Karpas-422 (cell line): ENCODE measurements around the gene GAPDH. TPM values are rescaled to one million over a fixed set of nuclear protein-coding genes. Genes with fewer than 3 reads are reported as not detected.

ENCODE experiments used
- DNase-seq: peaks from one replicate; pipeline ENCODE4 v3.0.0-alpha.2; 2015
- H2AFZ ChIP-seq: fragments of 200-600 bp; sonication (generic); 2 replicates; pipeline ENCODE4 v1.6.1; 2014; ENCODE audit warnings: antibody characterized with exemption, low read length, mixed read lengths
- H3K27ac ChIP-seq: fragments of 200-600 bp; sonication (generic); 2 replicates; pipeline ENCODE4 v1.5.1; 2014; ENCODE audit warnings: mild to moderate bottlenecking, low read length, moderate library complexity
- H3K27me3 ChIP-seq: fragments of 200-600 bp; sonication (generic); 2 replicates; pipeline ENCODE4 v1.6.1; 2014; ENCODE audit warnings: low read length, mixed read lengths
- H3K36me3 ChIP-seq: fragments of 200-600 bp; sonication (generic); 2 replicates; pipeline ENCODE4 v1.6.1; 2014; ENCODE audit warnings: low read length, mixed read lengths; ENCODE audit not compliant: insufficient read depth
- H3K4me1 ChIP-seq: fragments of 200-600 bp; sonication (generic); 2 replicates; pipeline ENCODE4 v1.6.1; 2014; ENCODE audit warnings: mild to moderate bottlenecking, low read length, mixed read lengths
- H3K4me2 ChIP-seq: fragments of 200-600 bp; sonication (generic); 2 replicates; pipeline ENCODE4 v1.6.1; 2014; ENCODE audit warnings: low read length, low read depth, mild to moderate bottlenecking; ENCODE audit not compliant: poor library complexity, severe bottlenecking
- H3K4me3 ChIP-seq: fragments of 200-600 bp; sonication (generic); 2 replicates; pipeline ENCODE4 v1.5.1; 2014; ENCODE audit warnings: mild to moderate bottlenecking, antibody characterized with exemption, low read length, mixed read lengths
- H3K79me2 ChIP-seq: fragments of 200-600 bp; sonication (generic); 2 replicates; pipeline ENCODE4 v1.6.1; 2014; ENCODE audit warnings: mild to moderate bottlenecking, low read length, mixed read lengths
- H3K9ac ChIP-seq: fragments of 200-600 bp; sonication (generic); 2 replicates; pipeline ENCODE4 v1.6.0; 2014; ENCODE audit warnings: low read length
- H3K9me2 ChIP-seq: fragments of 200-600 bp; sonication (generic), shearing (Covaris generic); replicated peaks from 2 replicates; pipeline ENCODE4 v1.6.0; 2014; ENCODE audit warnings: mild to moderate bottlenecking, low read length, moderate library complexity; ENCODE audit not compliant: insufficient read depth
- H3K9me3 ChIP-seq: fragments of 300-700, 200-600 bp; sonication (generic); 2 replicates; pipeline ENCODE4 v1.6.1; 2014; ENCODE audit warnings: low read length, mixed read lengths
- H4K20me1 ChIP-seq: fragments of 200-600 bp; sonication (generic); 2 replicates; pipeline ENCODE4 v1.6.1; 2014; ENCODE audit warnings: mild to moderate bottlenecking, antibody characterized with exemption, low read length, low read depth; ENCODE audit not compliant: insufficient read depth
- total RNA-seq: library from RNA; depleted of rRNA; stranded (reverse); fragments of >200 nt; shearing (Covaris generic); gene quantifications from 2 replicates; pipeline ENCODE4 v1.2.3, GENCODE V29; 2014; ENCODE audit warnings: low replicate concordance

Gene GAPDH
- total RNA-seq, 1 experiment from 2014 or later = 13,828 TPM

DNA sequence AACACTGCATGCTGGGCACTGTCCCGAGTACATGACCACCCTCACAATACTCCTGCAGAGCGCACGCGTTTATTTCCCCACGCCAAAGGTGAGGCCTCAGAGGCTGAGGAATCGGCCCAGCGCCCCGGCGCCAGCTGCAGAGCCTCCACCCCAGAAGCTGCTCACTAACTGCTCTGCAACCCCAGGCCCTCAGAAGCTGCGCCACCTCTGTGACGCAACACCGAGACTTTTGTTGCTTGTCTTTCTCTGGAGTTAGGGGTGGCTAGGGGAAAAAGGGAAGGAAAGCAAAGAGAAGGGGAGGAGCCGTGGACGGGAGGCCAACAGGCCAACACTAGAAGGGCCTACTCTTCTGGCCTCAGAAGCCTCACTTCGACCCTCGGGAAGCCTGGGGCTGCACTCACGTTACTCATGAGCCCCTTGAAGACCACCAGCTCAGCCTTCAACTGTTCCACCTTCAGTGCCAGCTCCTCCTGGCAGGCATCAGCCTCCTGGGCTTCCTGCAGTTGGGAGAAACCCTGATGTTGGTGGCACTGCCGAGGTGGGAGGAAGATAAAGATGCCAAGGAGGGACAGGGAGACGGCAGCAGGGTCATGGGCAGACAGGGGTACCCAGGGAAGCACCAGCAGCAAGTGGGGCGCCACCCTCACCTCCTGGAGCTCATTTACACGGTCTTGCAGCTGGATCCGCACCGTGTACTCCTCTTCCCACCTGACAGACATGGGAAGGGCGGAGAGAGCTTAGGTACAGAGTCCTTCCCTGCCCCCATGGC, 16.2 kb downstream of the GAPDH start:
- Histone ChIP-seq H3K27me3 (no peaks in the 10 kb centered on the region), H3K79me2 (peaks cover 50% of the 10 kb centered on the region), H3K4me2 (no peak overlapping the region), H3K9me3 (no peaks in the 10 kb centered on the region), H3K36me3 (peaks cover 23% of the 10 kb centered on the region; the same call in 1 of the 2 replicates), H4K20me1 (peaks cover 16% of the 10 kb centered on the region), H3K9ac (no peak overlapping the region), H3K9me2 (no peaks in the 10 kb centered on the region), H2AFZ (no peak overlapping the region), H3K27ac (no peak overlapping the region), H3K4me1 (peaks cover 22% of the 10 kb centered on the region), H3K4me3 (no peak overlapping the region)
- no peak for DNase-seq

DNA sequence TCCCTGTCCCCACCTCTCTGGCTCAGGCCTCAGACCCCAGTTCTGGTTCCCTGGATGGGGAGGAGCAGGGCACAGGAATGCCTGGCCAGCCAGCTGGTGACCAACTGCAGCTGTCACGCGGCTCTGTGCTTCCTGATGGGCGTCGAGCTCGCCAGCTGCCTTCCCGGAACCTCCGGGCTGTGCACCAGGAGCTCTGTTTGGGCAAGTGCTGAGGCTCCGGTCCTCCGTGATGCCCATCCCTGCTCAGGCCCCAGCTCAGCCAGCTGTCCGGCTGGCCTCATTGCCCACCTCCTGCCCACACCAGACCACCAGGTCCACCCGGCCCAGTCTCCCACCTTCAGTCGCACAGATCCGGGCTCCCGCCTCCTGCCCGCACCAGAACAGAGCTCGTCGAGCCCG, 16.7 kb downstream of the GAPDH start:
- Histone ChIP-seq H3K4me3 (no peak overlapping the region), H2AFZ (no peak overlapping the region), H3K27ac (no peak overlapping the region), H4K20me1 (peaks cover 16% of the 10 kb centered on the region), H3K4me1 (peaks cover 22% of the 10 kb centered on the region), H3K9ac (no peak overlapping the region), H3K9me3 (no peaks in the 10 kb centered on the region), H3K79me2 (peaks cover 54% of the 10 kb centered on the region), H3K36me3 (peaks cover 23% of the 10 kb centered on the region; the same call in 1 of the 2 replicates), H3K9me2 (no peaks in the 10 kb centered on the region), H3K27me3 (no peaks in the 10 kb centered on the region), H3K4me2 (no peak overlapping the region)
- DNase-seq = no peak

DNA sequence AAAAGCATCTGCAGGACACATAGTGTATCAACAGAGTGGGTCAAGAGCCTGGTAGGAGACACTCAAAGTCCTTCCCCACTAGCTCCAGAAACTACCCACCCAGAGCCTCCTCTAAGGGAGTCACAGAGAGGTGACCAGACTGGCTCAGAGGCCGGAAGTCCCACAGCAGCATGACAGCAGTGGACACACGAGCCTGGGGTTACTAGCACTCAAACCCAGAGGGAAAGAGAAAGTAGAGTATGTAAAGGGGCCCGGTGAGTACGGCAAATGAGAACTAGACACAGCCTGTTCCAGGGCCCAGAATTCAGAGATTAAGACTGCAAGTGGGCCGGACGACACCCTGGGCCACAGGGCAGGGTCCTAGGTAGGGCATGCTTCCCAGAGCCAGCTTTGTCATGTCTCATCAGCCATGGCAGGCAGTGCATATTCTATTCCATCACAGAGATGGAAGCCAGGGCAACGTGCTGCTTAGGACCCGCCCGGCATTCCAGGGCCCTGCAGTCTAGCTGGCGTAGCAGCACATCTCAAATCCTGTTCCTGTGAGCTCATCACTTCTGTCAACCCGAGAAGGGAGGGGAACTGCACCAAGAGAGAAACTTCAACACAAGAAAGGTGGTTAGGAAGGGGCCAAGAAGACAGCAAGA, 17.3 kb downstream of the GAPDH start:
- H3K4me3 ChIP-seq = no peak overlapping the region
- no peak overlapping the region for H2AFZ ChIP-seq
- no peaks in the 10 kb centered on the region for H3K9me3 ChIP-seq
- peaks cover 16% of the 10 kb centered on the region for H4K20me1 ChIP-seq
- no peaks in the 10 kb centered on the region for H3K9me2 ChIP-seq
- no peak for DNase-seq
- H3K4me1 ChIP-seq = peaks cover 24% of the 10 kb centered on the region
- H3K79me2 ChIP-seq = peaks cover 54% of the 10 kb centered on the region
- H3K36me3 ChIP-seq = peaks cover 25% of the 10 kb centered on the region; the same call in 1 of the 2 replicates
- H3K27ac ChIP-seq = no peak overlapping the region
- no peak overlapping the region for H3K9ac ChIP-seq
- no peak overlapping the region for H3K4me2 ChIP-seq
- H3K27me3 ChIP-seq = no peaks in the 10 kb centered on the region

DNA sequence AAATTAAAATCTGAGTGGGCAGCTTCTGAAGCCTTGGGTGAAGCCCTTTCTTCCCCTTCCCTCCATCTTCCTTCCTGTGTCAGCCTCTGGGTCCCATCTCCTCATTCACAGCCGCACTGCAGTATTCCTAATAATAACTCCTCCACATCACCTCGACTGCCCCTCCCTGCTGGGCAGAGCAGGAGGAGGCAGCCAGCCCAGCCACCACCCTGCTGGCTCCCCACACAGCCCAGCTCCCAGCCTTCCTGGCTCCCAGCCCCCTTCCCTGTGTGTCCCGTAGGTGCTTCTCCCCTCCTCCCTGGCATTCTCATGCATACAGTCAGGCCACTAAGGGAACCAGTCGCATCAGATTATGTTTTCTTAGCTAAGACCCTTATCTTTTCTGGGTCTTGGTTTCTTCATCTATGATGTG, 17.8 kb downstream of the GAPDH start:
- Histone ChIP-seq H3K9me3 (no peaks in the 10 kb centered on the region), H4K20me1 (peaks cover 16% of the 10 kb centered on the region), H3K4me3 (no peak overlapping the region), H2AFZ (no peak overlapping the region), H3K4me1 (peaks cover 28% of the 10 kb centered on the region), H3K27me3 (no peaks in the 10 kb centered on the region), H3K9me2 (no peaks in the 10 kb centered on the region), H3K79me2 (peaks cover 54% of the 10 kb centered on the region), H3K4me2 (no peak overlapping the region), H3K9ac (peak overlapping the region; percentile 8; the same call in 1 of the 2 replicates), H3K27ac (no peak overlapping the region), H3K36me3 (peaks cover 26% of the 10 kb centered on the region; the same call in 1 of the 2 replicates)
- DNase-seq = no peak

DNA sequence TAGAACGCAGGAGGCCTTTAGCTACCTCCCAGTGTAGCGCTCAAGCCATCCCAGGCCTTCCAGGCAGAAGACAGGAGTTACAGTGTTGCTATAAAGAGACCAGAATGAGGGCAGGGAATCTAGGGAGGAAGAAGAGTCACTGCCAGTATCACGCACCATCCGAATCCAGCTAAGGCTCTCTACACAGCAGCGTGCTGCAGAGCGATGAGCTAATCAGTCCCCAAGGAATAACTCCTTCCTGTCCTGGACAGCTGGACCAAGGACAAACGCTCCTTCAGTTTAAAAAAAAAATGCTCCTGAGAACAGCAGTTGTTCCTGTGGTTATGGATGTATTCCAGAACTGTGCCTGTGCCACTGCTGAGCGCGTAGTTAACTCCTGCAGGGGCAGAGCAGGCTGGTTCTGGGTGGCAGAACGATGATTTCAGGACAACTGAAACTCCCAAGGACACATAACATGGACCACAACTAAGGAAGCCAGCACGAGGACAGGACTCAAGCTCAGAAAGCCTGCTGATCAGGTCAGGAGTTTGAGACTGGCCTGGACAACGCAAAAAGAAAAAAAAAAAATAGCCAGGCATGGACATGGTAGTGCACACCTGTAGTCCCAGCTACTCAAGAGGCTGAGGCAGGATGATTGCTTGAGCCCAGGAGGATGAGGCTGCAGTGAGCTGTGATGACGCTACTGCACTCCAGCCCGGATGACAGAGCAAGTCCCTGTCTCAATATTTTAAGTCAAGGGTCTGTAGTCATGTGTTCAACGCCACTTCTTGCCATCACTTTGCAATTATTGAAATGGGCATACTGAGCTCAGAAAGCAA, 18.9 kb downstream of the GAPDH start:
- Histone ChIP-seq H3K27ac (peak overlapping the region; percentile 38; the same call in 1 of the 2 replicates), H3K79me2 (peaks cover 54% of the 10 kb centered on the region), H3K27me3 (no peaks in the 10 kb centered on the region), H3K4me3 (peak overlapping the region; percentile 94), H3K36me3 (peaks cover 33% of the 10 kb centered on the region; the same call in 1 of the 2 replicates), H3K9me2 (no peaks in the 10 kb centered on the region), H4K20me1 (peaks cover 16% of the 10 kb centered on the region), H3K9me3 (no peaks in the 10 kb centered on the region), H3K9ac (peak overlapping the region; percentile 91), H3K4me1 (peaks cover 30% of the 10 kb centered on the region), H2AFZ (no peak overlapping the region), H3K4me2 (peak overlapping the region; percentile 95)
- no peak for DNase-seq

DNA sequence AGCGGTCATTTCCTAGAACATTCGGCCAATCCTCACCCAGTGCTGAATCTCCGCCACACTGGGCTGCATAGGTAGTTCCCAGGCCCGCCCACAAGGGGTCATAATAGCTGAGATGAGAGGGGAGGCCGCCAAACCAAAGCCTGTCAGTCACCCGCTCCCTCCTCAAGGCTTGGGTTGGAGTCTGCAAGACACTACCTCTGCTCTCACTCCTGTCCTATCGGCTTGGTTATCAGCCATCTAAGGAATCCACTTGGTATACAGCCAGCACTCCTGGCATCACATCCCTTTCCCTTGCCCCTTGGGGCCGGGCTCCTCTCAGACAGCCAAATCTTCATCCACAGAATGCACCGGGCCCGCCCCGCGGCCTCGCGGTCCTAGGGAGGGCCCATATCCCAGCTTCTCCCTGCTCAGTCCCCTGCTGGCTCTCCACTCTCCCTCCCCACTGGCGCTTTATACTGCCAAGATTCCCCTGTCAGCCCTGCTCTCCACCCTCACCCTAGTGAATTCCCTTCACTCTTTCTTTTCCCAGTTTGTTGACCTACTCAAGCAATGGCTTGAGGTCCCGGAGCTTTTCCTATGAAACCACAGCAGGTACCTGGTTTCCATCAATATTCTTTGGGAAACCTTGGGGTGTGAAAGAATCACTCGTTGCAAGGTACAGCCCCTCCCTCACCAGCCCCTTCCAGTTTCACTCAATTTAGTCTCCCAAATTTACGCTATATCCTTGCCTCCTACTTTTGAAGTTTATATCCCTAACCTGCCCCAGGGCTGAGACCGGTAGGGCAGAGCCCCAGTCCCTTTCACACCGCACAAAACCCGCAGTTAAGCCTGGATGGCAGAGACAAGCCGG, 20.1 kb downstream of the GAPDH start:
- Histone ChIP-seq H3K9ac (peak overlapping the region; percentile 91), H3K9me2 (no peaks in the 10 kb centered on the region), H3K27me3 (no peaks in the 10 kb centered on the region), H3K79me2 (peaks cover 54% of the 10 kb centered on the region), H3K27ac (peak overlapping the region; percentile 67), H3K4me2 (peak overlapping the region; percentile 95), H3K36me3 (peaks cover 35% of the 10 kb centered on the region), H3K4me3 (peak overlapping the region; percentile 94), H3K4me1 (peaks cover 30% of the 10 kb centered on the region), H3K9me3 (no peaks in the 10 kb centered on the region), H2AFZ (no peak overlapping the region), H4K20me1 (peaks cover 17% of the 10 kb centered on the region)
- DNase-seq = peak; percentile 94

DNA sequence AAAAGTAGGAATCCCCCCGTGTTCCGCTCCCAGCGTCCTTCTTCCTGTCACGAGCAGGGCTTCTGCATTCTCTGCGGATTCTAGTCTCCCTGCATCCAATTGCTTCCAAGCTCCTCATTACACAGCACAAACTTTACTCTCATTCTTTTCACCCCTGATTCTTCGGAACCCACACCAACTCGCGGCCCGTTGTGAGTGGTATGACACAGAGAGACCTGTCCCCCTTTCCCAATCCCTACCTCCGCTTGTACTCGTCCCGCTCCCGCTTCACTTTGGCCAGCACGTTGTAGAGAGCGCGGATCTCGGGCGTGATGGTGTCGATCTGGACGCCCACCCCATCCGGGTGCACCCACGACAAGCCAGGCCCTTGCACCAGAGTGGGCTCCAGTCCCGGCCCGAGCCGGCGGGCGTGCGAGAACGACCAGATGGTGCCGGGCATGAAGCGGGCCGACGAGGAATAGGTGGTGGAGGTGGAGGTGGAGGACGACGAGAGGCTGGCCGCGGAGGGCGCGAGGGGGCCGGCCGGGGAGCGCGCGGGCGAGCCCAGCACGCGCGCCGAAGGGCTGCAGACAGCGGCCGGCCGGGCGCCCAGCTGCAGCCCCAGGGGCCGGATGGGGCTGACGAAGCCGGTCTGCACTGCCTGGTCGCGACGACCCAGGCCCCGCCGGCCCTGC, 20.8 kb downstream of the GAPDH start:
- H3K9me3 ChIP-seq = no peaks in the 10 kb centered on the region
- peaks cover 42% of the 10 kb centered on the region for H3K36me3 ChIP-seq
- peak overlapping the region; percentile 94 for H3K4me3 ChIP-seq
- peak overlapping the region; percentile 95 for H3K4me2 ChIP-seq
- peaks cover 30% of the 10 kb centered on the region for H3K4me1 ChIP-seq
- peaks cover 23% of the 10 kb centered on the region for H4K20me1 ChIP-seq
- no peaks in the 10 kb centered on the region for H3K27me3 ChIP-seq
- DNase-seq = peak; percentile 63
- no peaks in the 10 kb centered on the region for H3K9me2 ChIP-seq
- peak overlapping the region; percentile 91 for H3K9ac ChIP-seq
- peak overlapping the region; percentile 51; the same call in 1 of the 2 replicates for H2AFZ ChIP-seq
- peaks cover 54% of the 10 kb centered on the region for H3K79me2 ChIP-seq
- H3K27ac ChIP-seq = peak overlapping the region; percentile 67
